Peyer's patch (tissue), 4 donors: ENCODE results near the gene PHKA1.

Experiments
- POLR2A ChIP-seq, 2 donors: fragments of 450-650 bp; IDR thresholded peaks; one replicate each; pipeline ENCODE4 v1.5.1; 2017; ENCODE audit warnings: antibody characterized with exemption in 2 of 2, mild to moderate bottlenecking in 2 of 2, moderate library complexity in 2 of 2
- TF ChIP-seq, protein P1 (sequence below), 6 experiments: fragments of 450-650 bp in 4 of 6; fragments of 200-600 bp in 2 of 6; sonication (generic) in 1 of 6; IDR thresholded peaks; one replicate each; pipeline ENCODE4 v1.5.1; 2017 to 2019; ENCODE audit warnings: antibody characterized with exemption in 6 of 6, mild to moderate bottlenecking in 3 of 6, moderate library complexity in 1 of 6

DNA sequence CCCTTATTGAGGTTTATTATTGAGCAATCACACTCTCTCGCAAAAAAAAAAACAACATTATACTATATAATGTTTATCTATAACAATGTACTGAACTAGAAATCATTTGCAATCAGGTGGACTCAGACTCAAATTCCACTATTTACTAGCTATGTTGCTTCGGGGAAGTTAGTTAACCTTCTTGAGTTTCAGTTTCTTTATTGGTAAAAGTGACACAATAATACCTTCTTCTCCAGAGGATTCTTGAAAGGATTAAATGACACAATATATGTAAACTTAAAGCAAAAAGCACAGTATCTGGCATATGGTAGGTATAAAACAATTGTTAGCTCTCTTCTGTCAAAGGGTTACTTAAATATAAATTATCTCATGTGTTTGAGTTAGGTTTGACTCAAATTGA, 110.0 kb downstream of the PHKA1 start:
- TF ChIP-seq, protein P1, sequence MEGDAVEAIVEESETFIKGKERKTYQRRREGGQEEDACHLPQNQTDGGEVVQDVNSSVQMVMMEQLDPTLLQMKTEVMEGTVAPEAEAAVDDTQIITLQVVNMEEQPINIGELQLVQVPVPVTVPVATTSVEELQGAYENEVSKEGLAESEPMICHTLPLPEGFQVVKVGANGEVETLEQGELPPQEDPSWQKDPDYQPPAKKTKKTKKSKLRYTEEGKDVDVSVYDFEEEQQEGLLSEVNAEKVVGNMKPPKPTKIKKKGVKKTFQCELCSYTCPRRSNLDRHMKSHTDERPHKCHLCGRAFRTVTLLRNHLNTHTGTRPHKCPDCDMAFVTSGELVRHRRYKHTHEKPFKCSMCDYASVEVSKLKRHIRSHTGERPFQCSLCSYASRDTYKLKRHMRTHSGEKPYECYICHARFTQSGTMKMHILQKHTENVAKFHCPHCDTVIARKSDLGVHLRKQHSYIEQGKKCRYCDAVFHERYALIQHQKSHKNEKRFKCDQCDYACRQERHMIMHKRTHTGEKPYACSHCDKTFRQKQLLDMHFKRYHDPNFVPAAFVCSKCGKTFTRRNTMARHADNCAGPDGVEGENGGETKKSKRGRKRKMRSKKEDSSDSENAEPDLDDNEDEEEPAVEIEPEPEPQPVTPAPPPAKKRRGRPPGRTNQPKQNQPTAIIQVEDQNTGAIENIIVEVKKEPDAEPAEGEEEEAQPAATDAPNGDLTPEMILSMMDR (IDR thresholded peaks at IDR 0.05) = no peak
- no peak for TF ChIP-seq POLR2A (IDR thresholded peaks at IDR 0.05)
